ENCODE data around the gene IFNK. TPM values are rescaled to one million over a fixed set of nuclear protein-coding genes. Genes with fewer than 3 reads are reported as not detected.

Gene IFNK
- total RNA-seq, 1 donor = not detected

- Histone ChIP-seq H3K27me3 (ENCODE audit: insufficient read depth, low read length) (no peaks in the 10 kb centered on the region), H3K4me1 (ENCODE audit: insufficient read depth, low read length) (peaks cover 11% of the 10 kb centered on the region), H3K9me3 (ENCODE audit: low read depth, low read length) (no peaks in the 10 kb centered on the region), H3K4me3 (ENCODE audit: low read length) (no peak overlapping the region)
These were observed 15.7 kb downstream of the IFNK start for GRCh38 chr9:27539479-27540441.

- peaks cover 11% of the 10 kb centered on the region for H3K4me1 ChIP-seq (ENCODE audit: insufficient read depth, low read length)
- no peak overlapping the region for H3K4me3 ChIP-seq (ENCODE audit: low read length)
- H3K9me3 ChIP-seq (ENCODE audit: low read depth, low read length) = no peaks in the 10 kb centered on the region
- H3K27me3 ChIP-seq (ENCODE audit: insufficient read depth, low read length) = no peaks in the 10 kb centered on the region
These were observed 16.4 kb downstream of the IFNK start for GRCh38 chr9:27540502-27540901.

- Histone ChIP-seq H3K27me3 (ENCODE audit: insufficient read depth, low read length) (no peaks in the 10 kb centered on the region), H3K9me3 (ENCODE audit: low read depth, low read length) (no peaks in the 10 kb centered on the region), H3K4me3 (ENCODE audit: low read length) (no peak overlapping the region), H3K4me1 (ENCODE audit: insufficient read depth, low read length) (peaks cover 11% of the 10 kb centered on the region)
These were observed 17.6 kb downstream of the IFNK start for GRCh38 chr9:27541740-27542139.

- Histone ChIP-seq H3K4me3 (ENCODE audit: low read length) (no peak overlapping the region), H3K27me3 (ENCODE audit: insufficient read depth, low read length) (no peaks in the 10 kb centered on the region), H3K9me3 (ENCODE audit: low read depth, low read length) (no peaks in the 10 kb centered on the region), H3K4me1 (ENCODE audit: insufficient read depth, low read length) (peaks cover 11% of the 10 kb centered on the region)
These were observed 18.4 kb downstream of the IFNK start for GRCh38 chr9:27542508-27542907.

GRCh38 chr9:27545471-27545870 lies 21.4 kb downstream of the IFNK start:
- Histone ChIP-seq H3K9me3 (ENCODE audit: low read depth, low read length) (no peaks in the 10 kb centered on the region), H3K4me1 (ENCODE audit: insufficient read depth, low read length) (peaks cover 2% of the 10 kb centered on the region), H3K4me3 (ENCODE audit: low read length) (no peak overlapping the region), H3K27me3 (ENCODE audit: insufficient read depth, low read length) (no peaks in the 10 kb centered on the region)

GRCh38 chr9:27548055-27548741 lies 24.1 kb downstream of the IFNK start:
- Histone ChIP-seq H3K4me1 (ENCODE audit: insufficient read depth, low read length) (no peaks in the 10 kb centered on the region), H3K4me3 (ENCODE audit: low read length) (no peak overlapping the region), H3K27me3 (ENCODE audit: insufficient read depth, low read length) (no peaks in the 10 kb centered on the region), H3K9me3 (ENCODE audit: low read depth, low read length) (no peaks in the 10 kb centered on the region)

- H3K9me3 ChIP-seq (ENCODE audit: low read depth, low read length) = no peaks in the 10 kb centered on the region
- no peaks in the 10 kb centered on the region for H3K27me3 ChIP-seq (ENCODE audit: insufficient read depth, low read length)
- no peaks in the 10 kb centered on the region for H3K4me1 ChIP-seq (ENCODE audit: insufficient read depth, low read length)
- no peak overlapping the region for H3K4me3 ChIP-seq (ENCODE audit: low read length)
These were observed 25.2 kb downstream of the IFNK start for GRCh38 chr9:27549196-27549755.

GRCh38 chr9:27554712-27555111 lies 30.6 kb downstream of the IFNK start:
- Histone ChIP-seq H3K27me3 (ENCODE audit: insufficient read depth, low read length) (no peaks in the 10 kb centered on the region), H3K4me1 (ENCODE audit: insufficient read depth, low read length) (no peaks in the 10 kb centered on the region), H3K4me3 (ENCODE audit: low read length) (no peak overlapping the region), H3K9me3 (ENCODE audit: low read depth, low read length) (no peaks in the 10 kb centered on the region)

- Histone ChIP-seq H3K9me3 (ENCODE audit: low read depth, low read length) (no peaks in the 10 kb centered on the region), H3K27me3 (ENCODE audit: insufficient read depth, low read length) (no peaks in the 10 kb centered on the region), H3K4me1 (ENCODE audit: insufficient read depth, low read length) (no peaks in the 10 kb centered on the region), H3K4me3 (ENCODE audit: low read length) (no peak overlapping the region)
These were observed 32.4 kb downstream of the IFNK start for GRCh38 chr9:27556470-27556869.

GRCh38 chr9:27558307-27558706 lies 34.2 kb downstream of the IFNK start:
- no peaks in the 10 kb centered on the region for H3K9me3 ChIP-seq (ENCODE audit: low read depth, low read length)
- peaks cover 3% of the 10 kb centered on the region for H3K4me1 ChIP-seq (ENCODE audit: insufficient read depth, low read length)
- no peak overlapping the region for H3K4me3 ChIP-seq (ENCODE audit: low read length)
- H3K27me3 ChIP-seq (ENCODE audit: insufficient read depth, low read length) = no peaks in the 10 kb centered on the region

GRCh38 chr9:27560457-27560856 lies 36.4 kb downstream of the IFNK start:
- peaks cover 16% of the 10 kb centered on the region for H3K4me1 ChIP-seq (ENCODE audit: insufficient read depth, low read length)
- H3K9me3 ChIP-seq (ENCODE audit: low read depth, low read length) = no peaks in the 10 kb centered on the region
- no peaks in the 10 kb centered on the region for H3K27me3 ChIP-seq (ENCODE audit: insufficient read depth, low read length)
- H3K4me3 ChIP-seq (ENCODE audit: low read length) = no peak overlapping the region

GRCh38 chr9:27561685-27562084 lies 37.6 kb downstream of the IFNK start:
- Histone ChIP-seq H3K27me3 (ENCODE audit: insufficient read depth, low read length) (no peaks in the 10 kb centered on the region), H3K4me1 (ENCODE audit: insufficient read depth, low read length) (peaks cover 18% of the 10 kb centered on the region), H3K4me3 (ENCODE audit: low read length) (no peak overlapping the region), H3K9me3 (ENCODE audit: low read depth, low read length) (no peaks in the 10 kb centered on the region)

GRCh38 chr9:27563738-27564430 lies 39.8 kb downstream of the IFNK start:
- Histone ChIP-seq H3K4me1 (ENCODE audit: insufficient read depth, low read length) (peaks cover 29% of the 10 kb centered on the region), H3K27me3 (ENCODE audit: insufficient read depth, low read length) (no peaks in the 10 kb centered on the region), H3K4me3 (ENCODE audit: low read length) (no peak overlapping the region), H3K9me3 (ENCODE audit: low read depth, low read length) (no peaks in the 10 kb centered on the region)

- peaks cover 29% of the 10 kb centered on the region for H3K4me1 ChIP-seq (ENCODE audit: insufficient read depth, low read length)
- H3K9me3 ChIP-seq (ENCODE audit: low read depth, low read length) = no peaks in the 10 kb centered on the region
- no peak overlapping the region for H3K4me3 ChIP-seq (ENCODE audit: low read length)
- H3K27me3 ChIP-seq (ENCODE audit: insufficient read depth, low read length) = no peaks in the 10 kb centered on the region
These were observed 40.6 kb downstream of the IFNK start for GRCh38 chr9:27564670-27565069.

GRCh38 chr9:27565696-27566095 lies 41.6 kb downstream of the IFNK start:
- H3K9me3 ChIP-seq (ENCODE audit: low read depth, low read length) = no peaks in the 10 kb centered on the region
- no peak overlapping the region for H3K4me3 ChIP-seq (ENCODE audit: low read length)
- no peaks in the 10 kb centered on the region for H3K27me3 ChIP-seq (ENCODE audit: insufficient read depth, low read length)
- peaks cover 29% of the 10 kb centered on the region for H3K4me1 ChIP-seq (ENCODE audit: insufficient read depth, low read length)

Measured in mononuclear cell (primary cell).